GM18951 (cell line): ENCODE results near the gene MAD2L1.

Experiments
- POLR2A ChIP-seq: IDR thresholded peaks from 4 replicates; pipeline ENCODE4 v1.6.1; 2011; ENCODE audit warnings: mild to moderate bottlenecking; ENCODE audit not compliant: insufficient read length, insufficient read depth; ENCODE audit errors: extremely low read depth
- in situ Hi-C: fragments of 300-500 bp; cut with MboI; formaldehyde crosslinking; loops from one replicate; pipeline ENCODE4 v1.12.0; 2022; ENCODE audit warnings: low sequenced_read_pairs, mixed read lengths, inconsistent platforms; ENCODE audit not compliant: unreplicated experiment

The MAD2L1 gene

DNA sequence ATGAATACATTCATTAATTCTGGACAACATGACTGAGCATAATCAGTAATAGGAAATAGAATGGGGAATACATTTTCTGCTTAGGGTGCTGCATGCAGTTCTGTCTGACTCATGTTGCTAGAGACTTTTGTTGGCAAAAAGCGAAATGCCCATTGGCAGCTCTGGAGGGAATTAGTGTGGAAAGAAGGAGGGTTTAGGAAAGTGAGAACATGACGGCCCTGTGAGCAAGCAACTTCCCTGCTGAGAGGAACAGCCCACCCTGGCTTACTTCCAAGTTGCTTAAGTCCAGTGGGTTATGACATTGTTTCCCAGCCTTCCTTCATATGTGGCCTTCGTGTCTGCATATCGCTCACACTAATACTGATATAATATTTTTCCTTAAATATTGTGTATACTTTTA, 13.8 kb downstream of the MAD2L1 start:
- in situ Hi-C loops = no loop called here
- TF ChIP-seq POLR2A = no peak

DNA sequence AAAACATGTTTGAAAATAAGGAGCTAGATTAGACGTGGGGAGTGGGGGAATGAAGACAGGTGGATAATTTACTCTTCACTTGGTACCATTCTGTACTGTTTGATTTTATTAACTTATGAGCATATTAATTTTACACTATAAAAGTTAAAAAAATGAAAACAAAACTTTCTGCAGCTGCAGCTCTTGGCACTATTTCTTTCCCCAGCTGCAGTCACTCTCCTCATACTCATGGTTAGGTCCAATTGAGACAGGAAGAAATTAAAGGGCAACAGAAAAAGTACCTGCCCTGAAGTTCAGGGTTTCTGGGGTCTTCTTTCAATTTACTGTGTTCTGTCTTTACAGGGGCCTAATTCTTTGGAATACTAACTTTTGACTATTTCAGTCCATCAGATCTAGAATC, 15.4 kb downstream of the MAD2L1 start:
- in situ Hi-C loops = no loop called here
- TF ChIP-seq POLR2A = no peak

GRCh38 chr4:120049732-120050494, 16.7 kb downstream of the MAD2L1 start:
- in situ Hi-C loops = loop anchor here (25.0 kb wide), 1 partner anchor 413 kb away; the partner anchor contains the start of gene PDE5A
- no peak for TF ChIP-seq POLR2A

DNA sequence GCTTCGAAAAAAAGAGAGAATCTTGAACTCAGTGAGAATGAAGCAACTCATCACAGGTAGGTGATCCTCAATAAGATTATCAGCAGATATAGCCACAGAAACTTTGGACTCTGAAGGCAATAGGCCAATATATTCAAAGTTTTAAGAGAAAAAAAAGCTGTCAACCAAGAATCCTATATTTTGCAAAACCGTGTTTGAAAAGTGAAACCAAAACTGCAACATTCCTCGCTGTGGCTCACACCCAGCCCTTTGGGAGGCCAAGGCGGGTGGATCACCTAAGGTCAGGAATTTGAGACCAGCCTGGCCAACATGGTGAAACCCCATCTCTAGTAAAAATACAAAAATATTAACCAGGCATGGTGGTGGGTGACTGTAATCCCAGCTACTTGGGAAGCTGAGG, 22.8 kb downstream of the MAD2L1 start:
- no peak for TF ChIP-seq POLR2A
- in situ Hi-C loops = loop anchor here (25.0 kb wide), 1 partner anchor 407 kb away; the partner anchor contains the start of gene PDE5A

GRCh38 chr4:120037411-120037810, 29.2 kb downstream of the MAD2L1 start:
- in situ Hi-C loops = loop anchor here (25.0 kb wide), 1 partner anchor 400 kb away; the partner anchor contains the start of gene PDE5A

GRCh38 chr4:120034913-120035312, 31.7 kb downstream of the MAD2L1 start:
- no peak for TF ChIP-seq POLR2A
- in situ Hi-C loops = loop anchor here (25.0 kb wide), 1 partner anchor 398 kb away; the partner anchor contains the start of gene PDE5A

More at GRCh38 chr4:120037411-120037810, 29.2 kb downstream of the MAD2L1 start:
- no peak for TF ChIP-seq POLR2A

DNA sequence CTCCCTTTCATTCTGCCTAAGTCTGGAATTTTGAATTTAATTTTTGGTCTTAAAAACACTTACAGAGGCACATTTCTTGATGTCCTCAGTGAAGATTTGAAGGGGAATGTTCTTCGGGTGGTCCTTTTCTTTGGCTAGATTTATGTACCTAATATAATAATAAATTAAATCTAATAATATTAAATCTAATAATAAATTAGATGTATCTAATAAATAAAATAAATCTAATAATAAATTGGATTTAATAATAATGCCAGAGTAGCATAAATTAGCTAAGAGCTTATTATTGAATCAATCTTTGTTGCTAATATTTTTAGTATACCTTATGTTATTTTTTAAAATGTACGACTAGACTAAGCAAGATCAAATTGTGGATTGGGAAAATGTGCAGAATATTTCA, 39.8 kb downstream of the MAD2L1 start:
- TF ChIP-seq POLR2A = no peak
- in situ Hi-C loops = loop anchor here (25.0 kb wide), 1 partner anchor 390 kb away; the partner anchor contains the start of gene PDE5A

DNA sequence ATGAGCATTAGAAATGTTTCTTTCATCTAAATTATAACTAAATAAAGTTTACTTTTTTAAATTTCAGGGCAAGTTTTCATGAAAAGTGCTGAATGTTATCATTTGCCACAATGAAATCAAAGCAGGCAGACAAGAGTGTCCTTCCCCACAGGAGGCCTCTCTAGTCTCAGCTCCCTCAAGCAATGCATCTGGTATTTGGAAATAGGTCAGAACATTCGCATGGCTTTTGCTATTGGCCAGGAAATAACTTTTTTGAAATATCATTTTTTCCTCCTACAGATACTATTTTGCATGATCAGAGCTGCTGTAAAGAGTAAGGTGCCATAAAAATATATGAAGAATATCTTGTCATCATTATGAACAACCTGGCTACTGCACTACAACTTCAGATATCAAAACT, 41.1 kb downstream of the MAD2L1 start:
- TF ChIP-seq POLR2A = no peak
- in situ Hi-C loops = loop anchor here (25.0 kb wide), 1 partner anchor 388 kb away; the partner anchor contains the start of gene PDE5A

- TF ChIP-seq POLR2A = no peak
- in situ Hi-C loops = no loop called here
These were observed 47.9 kb downstream of the MAD2L1 start for GRCh38 chr4:120018786-120019185.

DNA sequence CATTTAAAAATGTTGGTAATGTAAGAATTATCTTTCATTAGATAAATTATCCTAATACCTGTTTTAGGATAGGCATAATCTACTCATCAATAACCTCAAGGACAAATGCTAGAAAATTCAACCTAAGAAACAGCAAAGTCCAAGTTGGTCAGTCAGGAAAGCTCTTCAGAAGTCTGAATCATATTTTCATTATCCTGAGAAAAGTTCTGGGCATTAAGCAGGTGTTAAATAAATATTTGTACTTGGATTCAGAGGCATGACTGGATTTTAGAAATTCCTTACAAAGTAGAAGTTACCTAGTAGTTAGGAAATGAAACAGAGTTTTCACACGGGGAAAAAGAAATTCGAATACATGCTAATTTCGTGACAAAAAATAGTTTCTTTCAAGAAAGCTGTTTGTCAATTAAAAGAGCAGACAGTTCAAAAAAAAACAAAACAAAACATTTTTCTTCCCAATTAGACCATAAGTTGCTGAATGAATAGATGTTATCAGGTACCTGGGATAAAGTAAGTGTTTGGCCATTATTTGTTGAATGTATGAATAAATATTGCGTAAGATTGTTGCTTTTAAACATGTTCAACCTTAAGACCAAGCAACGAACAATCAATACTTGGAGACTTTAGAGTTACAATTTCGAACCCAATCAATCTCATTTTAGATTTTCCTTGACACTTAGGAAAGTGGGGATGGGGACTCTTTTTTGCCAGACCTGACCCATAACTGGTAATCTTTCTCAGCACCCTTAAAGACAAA, 48.5 kb downstream of the MAD2L1 start:
- in situ Hi-C loops = no loop called here
- TF ChIP-seq POLR2A = no peak

GRCh38 chr4:120011725-120012124, 54.9 kb downstream of the MAD2L1 start:
- in situ Hi-C loops = no loop called here

GRCh38 chr4:120010646-120011045, 56.0 kb downstream of the MAD2L1 start:
- TF ChIP-seq POLR2A = no peak
- in situ Hi-C loops = no loop called here

More at GRCh38 chr4:120011725-120012124, 54.9 kb downstream of the MAD2L1 start:
- no peak for TF ChIP-seq POLR2A

GRCh38 chr4:120009731-120010130, 56.9 kb downstream of the MAD2L1 start:
- in situ Hi-C loops = no loop called here
- TF ChIP-seq POLR2A = no peak
